NCI-H128 (cell line): ENCODE results near the gene MBTPS1.

Source experiments
- DNase-seq: peaks from one replicate; lab custom pipeline; 2025; ENCODE audit not compliant: unreplicated experiment; lab: John Stamatoyannopoulos, UW

MBTPS1 gene

GRCh38 chr16:84116720-84117493 lies at the start of gene MBTPS1:
MBTPS1 (minus strand) TSS chr16:84116942; CDS start chr16:84101783, 15,159 bp downstream.
- peak; percentile 93 for DNase-seq

DNA sequence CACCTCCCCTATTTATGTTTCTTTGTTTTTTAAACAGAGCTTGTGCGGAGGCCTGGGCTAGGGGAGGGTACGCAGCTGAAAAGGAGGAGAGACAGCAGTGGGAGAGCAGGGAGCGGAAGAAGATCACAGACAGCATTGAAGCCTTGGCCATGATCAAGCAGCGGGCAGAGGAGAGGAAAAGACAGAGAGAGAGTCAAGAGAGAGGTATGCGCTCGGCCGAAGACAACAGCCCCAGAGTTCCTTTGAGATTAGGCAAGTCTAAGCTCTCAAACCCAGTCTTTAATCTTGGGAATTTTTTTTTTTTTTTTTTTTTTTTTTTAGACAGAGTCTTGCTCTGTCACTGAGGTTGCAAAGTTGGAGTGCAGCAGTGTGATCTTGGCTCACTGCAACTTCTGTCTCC lies 49.0 kb upstream of the MBTPS1 start:
- DNase-seq, result no peak

DNA sequence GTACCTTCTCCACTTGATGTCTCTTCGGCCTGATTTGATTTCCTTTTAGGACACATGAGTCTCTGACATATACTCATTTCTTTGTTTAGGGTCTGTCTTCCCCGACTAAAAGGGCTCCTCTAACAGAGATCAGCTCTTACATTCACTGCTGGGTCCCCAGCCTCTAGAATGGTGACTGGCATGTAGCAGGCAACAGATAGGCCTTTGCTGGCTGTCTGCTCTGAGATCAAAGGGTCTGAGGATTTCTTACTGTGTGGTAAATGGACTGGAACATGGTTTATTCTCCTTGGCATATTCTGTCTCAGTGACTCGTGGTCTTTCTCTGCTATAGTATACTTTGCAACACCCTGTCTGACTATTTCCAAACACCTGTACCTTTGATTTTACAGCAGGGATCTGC lies 45.1 kb upstream of the MBTPS1 start:
- no peak for DNase-seq

- DNase-seq, result no peak
Measured at GRCh38 chr16:84161037-84161436, 44.3 kb upstream of the MBTPS1 start.

DNA sequence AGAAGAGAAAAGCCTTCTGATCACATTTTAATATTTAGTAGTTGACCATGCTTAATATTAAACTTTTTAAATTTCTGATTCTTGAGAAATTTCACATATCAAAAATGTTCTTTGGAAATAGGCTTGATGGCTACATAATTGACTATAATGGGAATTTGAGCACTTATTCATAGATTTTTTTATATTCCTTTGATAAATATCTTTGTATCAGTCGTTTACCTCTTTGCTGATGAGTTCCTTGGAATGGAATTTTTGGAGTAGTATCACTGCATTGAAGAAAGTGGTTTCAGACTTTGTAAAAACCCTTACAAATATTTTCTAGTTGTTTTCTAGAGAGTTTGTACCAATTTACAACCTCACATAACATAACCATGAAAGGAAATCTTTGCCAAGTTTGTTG lies 43.1 kb upstream of the MBTPS1 start:
- DNase-seq, result no peak

GRCh38 chr16:84159007-84159406 lies 42.3 kb upstream of the MBTPS1 start:
- no peak for DNase-seq

GRCh38 chr16:84156342-84156784 lies 39.6 kb upstream of the MBTPS1 start:
- DNase-seq, result no peak

- no peak for DNase-seq
Measured at GRCh38 chr16:84155771-84156170, 39.0 kb upstream of the MBTPS1 start.

GRCh38 chr16:84155226-84155625 lies 38.5 kb upstream of the MBTPS1 start:
- DNase-seq, result no peak

GRCh38 chr16:84153660-84154214 lies 37.0 kb upstream of the MBTPS1 start:
- no peak for DNase-seq

DNA sequence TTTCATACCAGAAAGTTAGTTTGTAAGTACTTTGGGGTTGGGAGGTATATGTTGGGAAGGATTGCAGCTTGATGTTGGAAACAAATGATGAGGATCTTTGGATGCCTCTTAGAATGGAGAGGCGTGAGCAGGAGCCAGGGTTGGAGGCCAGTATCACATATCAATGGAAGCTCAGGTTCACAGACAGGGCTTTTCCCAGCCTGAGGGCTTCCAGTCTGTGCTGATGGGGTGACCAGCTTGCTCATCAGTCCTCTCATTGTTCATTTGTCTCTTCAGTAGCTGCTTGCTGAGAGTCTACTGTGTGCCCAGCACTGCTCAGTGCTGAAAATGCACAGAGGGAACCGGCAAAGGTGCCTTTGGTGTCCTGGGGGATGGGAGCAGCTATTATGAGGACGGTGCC lies 34.2 kb upstream of the MBTPS1 start:
- no peak for DNase-seq

DNA sequence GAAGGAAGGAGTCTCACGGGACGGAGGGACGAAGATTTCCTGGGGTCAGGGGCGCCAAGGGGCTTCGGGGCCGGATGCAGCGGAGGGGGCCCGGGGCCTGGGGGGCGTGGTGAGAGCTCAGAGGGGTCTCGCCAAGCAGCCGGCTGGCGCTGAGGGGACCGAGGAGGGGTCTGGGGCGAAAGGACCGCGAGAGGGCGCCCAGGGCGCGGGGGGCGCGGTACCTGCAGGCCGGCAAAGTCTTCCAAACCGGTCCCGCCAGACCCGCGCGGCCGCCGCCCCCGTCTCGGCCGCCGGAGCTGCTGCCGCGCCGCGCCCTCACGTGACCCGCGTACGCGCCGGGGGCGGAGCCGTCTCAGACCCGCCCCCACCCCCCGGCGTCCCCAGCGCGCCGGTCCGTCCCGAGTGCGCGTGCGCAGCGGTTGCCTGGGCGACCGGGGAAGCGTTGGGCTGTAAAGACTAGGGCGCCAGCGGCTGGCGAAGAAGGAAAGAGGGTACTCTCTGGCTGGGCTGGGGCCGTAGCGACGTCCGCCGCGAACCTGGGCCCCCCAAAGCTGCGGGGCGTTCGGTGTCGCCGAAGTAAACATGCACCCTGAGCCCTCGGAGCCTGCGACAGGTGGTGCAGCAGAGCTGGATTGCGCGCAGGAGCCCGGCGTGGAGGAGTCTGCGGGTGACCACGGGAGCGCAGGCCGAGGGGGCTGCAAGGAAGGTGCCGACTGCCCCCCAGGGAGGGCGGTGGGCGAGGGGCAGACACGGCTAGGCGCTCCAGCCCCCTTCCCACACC lies 28.3 kb upstream of the MBTPS1 start, which contains the start of the genes DNAAF1 and HSDL1:
TSS of gene DNAAF1 (plus strand) at position 450 of the 781 bp plus-strand sequence. CDS start at position 583, 133 bp downstream.
TSS of gene HSDL1 (minus strand) at position 319 of the 781 bp plus-strand sequence. CDS start 13,856 bp downstream, outside the sequence.
- DNase-seq, result peak; percentile 68

DNA sequence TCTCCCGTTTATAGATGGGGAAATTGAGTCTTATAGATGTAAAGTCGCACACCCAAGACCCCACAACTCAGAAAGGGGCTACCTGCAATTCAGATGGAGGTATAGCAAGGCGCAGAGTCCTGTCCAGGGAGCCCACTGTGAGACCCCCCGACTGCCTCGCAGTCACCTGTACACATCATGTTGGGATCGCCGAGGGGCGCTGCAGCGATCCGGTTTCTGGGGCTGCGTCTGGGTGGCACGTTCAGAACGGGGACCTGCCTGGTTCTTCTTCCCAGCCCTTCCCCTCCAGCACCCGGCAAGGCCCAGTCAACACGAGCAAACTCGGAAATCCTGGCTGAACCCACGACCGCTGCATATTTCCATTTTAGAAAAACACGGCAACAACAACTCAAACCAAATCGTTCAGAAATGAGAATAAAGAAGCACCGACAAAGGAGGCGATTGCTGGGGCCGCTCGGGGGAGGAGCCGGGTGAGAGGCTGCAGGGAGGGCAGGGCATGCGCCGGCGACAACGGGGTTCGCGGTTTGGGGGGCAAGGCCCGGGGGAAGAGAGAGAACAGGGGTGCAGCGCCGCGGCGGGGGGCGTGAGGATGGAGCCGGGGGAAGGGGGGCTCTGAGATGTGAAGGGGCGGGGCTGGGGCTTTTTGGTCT lies 27.6 kb upstream of the MBTPS1 start:
- DNase-seq, result no peak

GRCh38 chr16:84143784-84144199 lies 27.1 kb upstream of the MBTPS1 start:
- no peak for DNase-seq

DNA sequence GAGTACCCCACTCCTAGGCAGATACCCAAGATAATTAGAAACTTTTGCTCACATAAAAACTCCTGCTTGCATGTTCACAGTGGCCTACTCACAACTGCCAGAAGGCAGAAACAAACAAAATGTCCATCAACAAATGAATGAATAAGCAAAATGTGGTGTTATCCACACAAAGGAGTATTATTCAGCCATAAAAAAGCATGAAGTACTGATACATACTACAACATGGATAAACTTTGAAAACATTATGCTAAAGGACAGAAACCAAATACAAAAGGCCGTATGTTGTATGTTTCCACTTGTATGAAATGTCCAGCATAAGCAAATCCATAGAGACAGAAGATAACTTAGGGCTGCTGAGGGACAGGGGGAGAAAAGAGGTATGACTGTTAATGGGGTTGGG lies 26.3 kb upstream of the MBTPS1 start:
- no peak for DNase-seq

DNA sequence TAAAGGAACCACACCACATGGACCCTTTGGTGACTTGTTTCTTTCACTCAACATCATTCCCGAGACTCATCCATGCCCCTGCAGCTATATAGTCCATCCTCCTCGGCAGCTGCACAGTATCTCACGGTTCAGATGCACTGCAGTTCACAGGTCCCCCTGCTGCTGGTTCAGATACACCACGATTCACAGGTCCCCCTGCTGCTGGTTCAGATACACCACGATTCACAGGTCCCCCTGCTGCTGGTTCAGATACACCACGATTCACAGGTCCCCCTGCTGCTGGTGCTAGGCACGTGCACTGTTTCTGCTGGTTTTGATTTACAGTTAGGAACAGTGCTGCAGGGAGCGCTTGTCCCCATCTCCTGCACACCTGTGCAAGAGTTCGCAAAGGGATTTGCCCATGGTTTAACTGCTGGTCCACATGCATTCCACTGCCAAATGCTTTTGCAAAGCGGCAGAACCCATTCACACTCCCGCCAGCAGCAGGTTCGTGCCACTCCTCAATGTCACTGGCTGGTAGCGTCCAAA lies 24.5 kb upstream of the MBTPS1 start:
- DNase-seq, result no peak

DNA sequence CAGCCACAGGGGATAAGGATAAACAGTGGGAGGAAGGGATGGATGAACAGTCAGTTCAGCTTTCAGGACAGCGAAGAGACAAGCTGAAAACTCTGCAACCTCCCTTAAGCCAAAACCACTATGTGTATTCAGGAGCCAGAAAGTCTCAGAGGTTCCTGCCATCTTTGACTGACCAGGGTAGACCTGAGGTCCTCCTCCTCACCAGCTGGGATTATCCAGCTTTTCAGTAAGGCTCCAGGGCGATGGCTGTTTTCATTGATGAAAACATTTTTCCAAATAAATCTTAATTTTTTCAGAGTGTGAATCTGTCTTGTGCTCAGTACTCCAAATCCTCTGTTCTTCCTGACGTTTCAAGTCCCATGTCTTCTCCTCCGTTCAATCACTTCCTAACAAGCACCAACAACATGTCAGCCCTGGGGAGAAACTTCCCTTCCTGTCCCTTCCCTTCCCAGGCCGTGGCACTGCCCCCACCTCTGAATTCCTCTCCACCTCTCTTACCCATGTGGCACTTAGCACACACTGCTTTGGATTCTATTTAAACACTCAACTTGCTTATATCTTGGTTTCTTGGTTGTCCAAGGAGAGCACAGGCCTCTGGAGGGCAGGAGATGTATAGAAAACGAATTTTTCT lies 23.0 kb upstream of the MBTPS1 start:
- no peak for DNase-seq

- no peak for DNase-seq
Measured at GRCh38 chr16:84138824-84139627, 22.3 kb upstream of the MBTPS1 start.

DNA sequence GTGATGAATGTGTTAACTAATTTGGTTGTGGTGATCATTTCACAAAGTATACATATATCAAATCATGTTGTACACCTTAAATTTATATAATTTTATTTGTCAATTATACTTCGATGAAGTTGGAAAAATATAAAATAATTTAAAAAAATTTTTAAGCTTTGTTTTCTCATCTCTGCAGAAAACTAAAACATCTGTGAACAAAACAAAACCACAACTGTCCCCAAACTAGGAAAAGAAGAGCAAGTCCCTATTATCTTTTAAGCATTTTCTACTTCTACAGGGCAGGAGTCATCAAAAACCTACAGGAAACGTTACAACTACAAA lies 21.7 kb upstream of the MBTPS1 start:
- DNase-seq, result no peak
